ENCODE measurements around the gene UPK3B. TPM values are rescaled to one million over a fixed set of nuclear protein-coding genes. Genes with fewer than 3 reads are reported as not detected.
"Not testable (repeated sequence)": the region's sequence is repeated elsewhere in the genome, so short reads cannot be mapped to it uniquely, and the experiment has no call there.

The UPK3B gene
- total RNA-seq, 1 donor from 2014 or later, result 0.64 TPM

- H3K9me3 Mint-ChIP-seq (ENCODE audit: unreplicated experiment); H3K36me3 ChIP-seq (ENCODE audit: insufficient read depth, low read length); H3K36me3 Mint-ChIP-seq (ENCODE audit: low read depth, unreplicated experiment); H3K27ac ChIP-seq (ENCODE audit: low read depth, low read length); FAIRE-seq; H3K27me3 Mint-ChIP-seq (ENCODE audit: low read depth, unreplicated experiment); H4K20me1 ChIP-seq (ENCODE audit: insufficient read depth, low read length); H3K27ac Mint-ChIP-seq (ENCODE audit: unreplicated experiment); H2AFZ ChIP-seq (ENCODE audit: low read depth, low read length); DNase-seq (ENCODE audit: low read depth); H3K4me3 ChIP-seq (ENCODE audit: insufficient read depth, low read depth, low read length); H3K4me1 Mint-ChIP-seq (ENCODE audit: low read depth, unreplicated experiment); H3K9ac ChIP-seq (ENCODE audit: low read length); H3K4me2 ChIP-seq (ENCODE audit: low read length); H3K27me3 ChIP-seq (ENCODE audit: insufficient read depth, low read length); H3K4me3 Mint-ChIP-seq (ENCODE audit: unreplicated experiment); H3K9me3 ChIP-seq (ENCODE audit: insufficient read depth, low read depth, low read length); H3K4me1 ChIP-seq (ENCODE audit: insufficient read depth, low read length): not testable (repeated sequence)
- H3K79me2 ChIP-seq (ENCODE audit: insufficient read depth, low read length), result peaks cover 30% of the 10 kb centered on the region
These were observed 49.8 kb downstream of the UPK3B start for GRCh38 chr7:76560157-76560556.

- not testable (repeated sequence) for H4K20me1 ChIP-seq (ENCODE audit: insufficient read depth, low read length); H3K9me3 ChIP-seq (ENCODE audit: insufficient read depth, low read depth, low read length); H3K27me3 Mint-ChIP-seq (ENCODE audit: low read depth, unreplicated experiment); DNase-seq (ENCODE audit: low read depth); H3K27me3 ChIP-seq (ENCODE audit: insufficient read depth, low read length); H3K36me3 ChIP-seq (ENCODE audit: insufficient read depth, low read length); H2AFZ ChIP-seq (ENCODE audit: low read depth, low read length); H3K4me2 ChIP-seq (ENCODE audit: low read length); H3K36me3 Mint-ChIP-seq (ENCODE audit: low read depth, unreplicated experiment); H3K9me3 Mint-ChIP-seq (ENCODE audit: unreplicated experiment); FAIRE-seq; H3K4me1 Mint-ChIP-seq (ENCODE audit: low read depth, unreplicated experiment); H3K4me3 Mint-ChIP-seq (ENCODE audit: unreplicated experiment); H3K4me1 ChIP-seq (ENCODE audit: insufficient read depth, low read length); H3K27ac Mint-ChIP-seq (ENCODE audit: unreplicated experiment); H3K27ac ChIP-seq (ENCODE audit: low read depth, low read length); H3K9ac ChIP-seq (ENCODE audit: low read length); H3K4me3 ChIP-seq (ENCODE audit: insufficient read depth, low read depth, low read length)
- H3K79me2 ChIP-seq (ENCODE audit: insufficient read depth, low read length), result peaks cover 22% of the 10 kb centered on the region
These were observed 51.0 kb downstream of the UPK3B start for GRCh38 chr7:76561342-76561741.

- not testable (repeated sequence) for FAIRE-seq; H4K20me1 ChIP-seq (ENCODE audit: insufficient read depth, low read length); H3K4me1 Mint-ChIP-seq (ENCODE audit: low read depth, unreplicated experiment); H3K4me3 Mint-ChIP-seq (ENCODE audit: unreplicated experiment); H2AFZ ChIP-seq (ENCODE audit: low read depth, low read length); H3K36me3 Mint-ChIP-seq (ENCODE audit: low read depth, unreplicated experiment); DNase-seq (ENCODE audit: low read depth); H3K36me3 ChIP-seq (ENCODE audit: insufficient read depth, low read length); H3K9ac ChIP-seq (ENCODE audit: low read length); H3K4me1 ChIP-seq (ENCODE audit: insufficient read depth, low read length); H3K27me3 Mint-ChIP-seq (ENCODE audit: low read depth, unreplicated experiment); H3K27ac Mint-ChIP-seq (ENCODE audit: unreplicated experiment); H3K27ac ChIP-seq (ENCODE audit: low read depth, low read length); H3K4me2 ChIP-seq (ENCODE audit: low read length); H3K9me3 ChIP-seq (ENCODE audit: insufficient read depth, low read depth, low read length); H3K9me3 Mint-ChIP-seq (ENCODE audit: unreplicated experiment); H3K27me3 ChIP-seq (ENCODE audit: insufficient read depth, low read length); H3K4me3 ChIP-seq (ENCODE audit: insufficient read depth, low read depth, low read length)
- peaks cover 32% of the 10 kb centered on the region for H3K79me2 ChIP-seq (ENCODE audit: insufficient read depth, low read length)
These were observed 54.6 kb downstream of the UPK3B start for GRCh38 chr7:76565001-76565400.

Other genes starting within 250 kb of the UPK3B start
- gene HSPB1, start 207.9 kb upstream of the UPK3B start, total RNA-seq, result 933 and 1,069 TPM in 2 replicates
- gene YWHAG, start 151.6 kb upstream of the UPK3B start, total RNA-seq, result 344 and 351 TPM in 2 replicates
- 6.0 and 7.4 TPM in 2 replicates for gene SSC4D, start 100.9 kb upstream of the UPK3B start, total RNA-seq
- gene ZP3, start 85.6 kb upstream of the UPK3B start, total RNA-seq, result 1.4 and 2.6 TPM in 2 replicates
- gene DTX2, start 48.8 kb upstream of the UPK3B start, total RNA-seq, result 19.7 and 22.0 TPM in 2 replicates
- gene SPDYE16, start 32.7 kb downstream of the UPK3B start, total RNA-seq, result not detected in 2 replicates
- gene POMZP3, start 116.7 kb downstream of the UPK3B start, total RNA-seq, result 10.1 and 11.7 TPM in 2 replicates

Measured in astrocyte (in vitro differentiated cells and primary cell).